Neutrophil (primary cell): ENCODE measurements around the gene LY6G5B.

Experiments used
- H3K27ac ChIP-seq: fragments of 200-600 bp; sonication (generic); 2 replicates; pipeline ENCODE4 v1.5.1; 2016; ENCODE audit warnings: mild to moderate bottlenecking, moderate library complexity
- H3K27me3 ChIP-seq: fragments of 200-600 bp; sonication (generic); 2 replicates; pipeline ENCODE4 v1.6.0; 2016; ENCODE audit warnings: mild to moderate bottlenecking
- H3K36me3 ChIP-seq: fragments of 200-600 bp; sonication (generic); 2 replicates; pipeline ENCODE4 v1.5.1; 2017
- H3K4me1 ChIP-seq, 2 experiments: fragments of 200-600 bp in 1 of 2; sonication (generic) in 1 of 2; 1 replicate in 1 of 2; 2 replicates in 1 of 2; pipeline versions ENCODE4 v1.5.1 to v1.6.1; 2013 to 2016; ENCODE audit warnings: low read depth in 1 of 2, low read length in 1 of 2, mild to moderate bottlenecking in 1 of 2, moderate library complexity in 1 of 2; ENCODE audit not compliant: control insufficient read depth in 1 of 2, insufficient read depth in 1 of 2
- H3K4me3 ChIP-seq, 2 experiments: fragments of 200-600 bp in 1 of 2; sonication (generic) in 1 of 2; 1 replicate in 1 of 2; 2 replicates in 1 of 2; pipeline ENCODE4 v1.5.1; 2013 to 2016; ENCODE audit warnings: low read depth in 1 of 2, low read length in 1 of 2, mild to moderate bottlenecking in 1 of 2, moderate library complexity in 1 of 2
- H3K9me3 ChIP-seq: fragments of 200-600 bp; sonication (generic); 2 replicates; pipeline ENCODE4 v1.5.1; 2016
- TF ChIP-seq, protein P1 (sequence below): fragments of 200-600 bp; sonication (generic); IDR thresholded peaks from 2 replicates; pipeline ENCODE4 v1.5.1; 2016; ENCODE audit warnings: antibody characterized with exemption

LY6G5B gene

DNA sequence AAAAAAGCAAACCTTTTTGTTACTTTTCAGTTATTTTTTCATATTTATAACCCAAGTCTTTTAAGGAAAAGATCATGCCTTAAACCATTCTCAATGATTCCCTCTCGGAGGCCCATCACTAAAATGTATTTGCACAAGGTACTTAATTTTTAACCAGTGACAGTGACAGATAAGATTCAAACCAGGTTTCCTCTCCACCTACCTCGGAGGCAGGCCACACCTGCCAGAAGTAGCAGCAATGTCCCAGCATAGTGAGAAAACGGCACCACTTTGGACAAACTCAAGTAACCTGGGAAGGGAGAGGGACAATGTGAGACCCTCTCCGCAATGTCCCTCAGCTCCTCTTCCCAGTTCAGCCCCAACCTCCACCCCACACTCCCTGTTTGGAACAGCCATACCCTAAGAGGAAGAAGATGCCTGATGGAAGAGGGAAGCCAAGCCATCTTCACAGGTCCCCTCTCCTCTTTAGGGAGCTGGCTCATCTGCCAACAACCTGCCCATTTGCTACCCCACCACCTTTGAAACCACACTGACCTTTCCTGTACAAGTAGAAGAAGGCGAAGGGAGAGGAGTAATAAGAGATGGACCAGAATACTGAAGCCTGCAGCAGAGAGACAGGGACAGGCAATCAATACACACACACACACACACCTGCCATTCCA is 31.1 kb downstream of the LY6G5B start:
- H3K4me3 ChIP-seq: no peak overlapping the region
- peaks cover 25% of the 10 kb centered on the region in 2 experiments for H3K4me1 ChIP-seq
- peak overlapping the region; percentile 99 for H3K27ac ChIP-seq
- TF ChIP-seq, protein P1, sequence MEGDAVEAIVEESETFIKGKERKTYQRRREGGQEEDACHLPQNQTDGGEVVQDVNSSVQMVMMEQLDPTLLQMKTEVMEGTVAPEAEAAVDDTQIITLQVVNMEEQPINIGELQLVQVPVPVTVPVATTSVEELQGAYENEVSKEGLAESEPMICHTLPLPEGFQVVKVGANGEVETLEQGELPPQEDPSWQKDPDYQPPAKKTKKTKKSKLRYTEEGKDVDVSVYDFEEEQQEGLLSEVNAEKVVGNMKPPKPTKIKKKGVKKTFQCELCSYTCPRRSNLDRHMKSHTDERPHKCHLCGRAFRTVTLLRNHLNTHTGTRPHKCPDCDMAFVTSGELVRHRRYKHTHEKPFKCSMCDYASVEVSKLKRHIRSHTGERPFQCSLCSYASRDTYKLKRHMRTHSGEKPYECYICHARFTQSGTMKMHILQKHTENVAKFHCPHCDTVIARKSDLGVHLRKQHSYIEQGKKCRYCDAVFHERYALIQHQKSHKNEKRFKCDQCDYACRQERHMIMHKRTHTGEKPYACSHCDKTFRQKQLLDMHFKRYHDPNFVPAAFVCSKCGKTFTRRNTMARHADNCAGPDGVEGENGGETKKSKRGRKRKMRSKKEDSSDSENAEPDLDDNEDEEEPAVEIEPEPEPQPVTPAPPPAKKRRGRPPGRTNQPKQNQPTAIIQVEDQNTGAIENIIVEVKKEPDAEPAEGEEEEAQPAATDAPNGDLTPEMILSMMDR: no peak
- no peaks in the 10 kb centered on the region for H3K9me3 ChIP-seq
- H3K27me3 ChIP-seq: no peaks in the 10 kb centered on the region
- peaks cover 39% of the 10 kb centered on the region for H3K36me3 ChIP-seq

DNA sequence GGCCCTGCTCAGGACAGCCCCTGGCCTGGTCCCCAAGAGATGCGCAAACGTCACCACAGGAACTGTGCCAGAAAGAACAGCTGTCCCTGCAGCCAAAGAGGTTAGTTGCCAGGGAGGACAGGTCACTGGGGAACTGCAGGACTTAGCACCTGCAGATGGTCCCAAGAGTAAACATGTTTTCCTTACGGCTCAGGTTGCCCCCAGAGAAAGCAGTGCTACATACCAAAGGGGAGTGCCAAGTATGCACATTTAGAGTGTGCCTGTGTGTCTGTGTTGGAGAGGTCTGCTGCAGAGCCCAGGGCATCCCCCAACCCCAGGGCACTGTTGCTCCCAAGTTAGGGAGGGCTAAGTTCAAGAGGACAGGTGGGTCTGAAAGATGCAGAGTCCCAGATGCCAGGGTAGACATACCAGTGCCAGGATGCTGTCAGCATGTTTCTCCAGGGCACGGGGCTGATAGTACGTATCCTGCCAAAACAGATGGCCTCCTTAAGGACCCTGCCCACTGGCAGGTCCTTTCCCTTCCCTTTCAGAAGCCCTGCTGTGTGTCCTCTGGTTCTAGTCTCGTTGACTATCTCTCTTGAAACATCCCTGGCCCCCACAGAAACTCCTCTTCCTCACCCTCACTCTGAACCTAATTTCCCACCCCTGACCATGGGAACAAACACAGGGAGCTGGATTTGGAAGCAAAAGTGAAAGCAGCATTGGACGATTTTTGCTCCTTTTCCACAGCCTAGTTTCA is 32.1 kb downstream of the LY6G5B start:
- TF ChIP-seq, protein P1: no peak
- Histone ChIP-seq H3K4me1 (peaks cover 25% of the 10 kb centered on the region in 2 experiments), H3K36me3 (peaks cover 31% of the 10 kb centered on the region), H3K9me3 (no peaks in the 10 kb centered on the region), H3K27ac (peak overlapping the region; percentile 99), H3K27me3 (no peaks in the 10 kb centered on the region), H3K4me3 (peak overlapping the region; percentile 78 to 93)

GRCh38 chr6:31702405-31702818 is 32.6 kb downstream of the LY6G5B start:
- no peaks in the 10 kb centered on the region for H3K27me3 ChIP-seq
- H3K27ac ChIP-seq: peak overlapping the region; percentile 99
- H3K4me3 ChIP-seq: peak overlapping the region; percentile 78 to 93
- no peaks in the 10 kb centered on the region for H3K9me3 ChIP-seq
- H3K36me3 ChIP-seq: peaks cover 30% of the 10 kb centered on the region
- TF ChIP-seq, protein P1: no peak
- peaks cover 25% of the 10 kb centered on the region in 2 experiments for H3K4me1 ChIP-seq

GRCh38 chr6:31702819-31703716 is 33.3 kb downstream of the LY6G5B start, which contains the start of gene ABHD16A:
ABHD16A (minus strand) TSS chr6:31703324; CDS start chr6:31703281, 43 bp downstream.
- H3K27ac ChIP-seq: peak within 1 kb of the TSS; percentile 99
- no peaks in the 10 kb centered on the region for H3K9me3 ChIP-seq
- H3K4me3 ChIP-seq: peak within 1 kb of the TSS; percentile 78 to 93
- TF ChIP-seq, protein P1: peak; percentile 68
- peaks cover 25% of the 10 kb centered on the region in 2 experiments for H3K4me1 ChIP-seq
- H3K36me3 ChIP-seq: peaks cover 30% of the 10 kb centered on the region
- H3K27me3 ChIP-seq: no peaks in the 10 kb centered on the region

DNA sequence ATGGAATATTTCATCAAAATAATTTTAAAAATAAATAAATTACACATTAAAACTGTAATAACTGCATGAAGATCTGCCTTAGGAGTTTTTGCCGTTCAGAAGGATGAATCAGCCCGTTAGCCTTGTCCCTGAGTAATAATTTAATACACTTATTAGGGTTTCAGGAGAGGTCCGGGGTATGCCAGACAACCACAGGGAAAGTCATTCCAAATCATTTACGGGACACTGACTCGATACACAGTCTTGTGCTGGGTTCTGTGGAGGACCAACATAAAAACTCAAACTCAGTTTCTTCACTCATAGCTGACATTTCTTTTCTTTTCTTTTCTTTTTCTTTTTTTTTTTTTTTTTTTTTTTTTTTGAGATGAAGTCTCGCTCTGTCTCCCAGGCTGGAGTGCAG is 36.2 kb downstream of the LY6G5B start:
- no peaks in the 10 kb centered on the region for H3K27me3 ChIP-seq
- H3K36me3 ChIP-seq: peaks cover 9% of the 10 kb centered on the region
- H3K9me3 ChIP-seq: no peaks in the 10 kb centered on the region
- peaks cover 27 to 28% of the 10 kb centered on the region in 2 experiments for H3K4me1 ChIP-seq
- no peak overlapping the region for H3K4me3 ChIP-seq
- TF ChIP-seq, protein P1: no peak
- no peak overlapping the region for H3K27ac ChIP-seq
